Caco-2 (cell line): ENCODE measurements around the gene UBN1. TPM values are rescaled to one million over a fixed set of nuclear protein-coding genes. Genes with fewer than 3 reads are reported as not detected.

Source experiments
- BruUV-seq: library from RNA; stranded (reverse); fragments of 400-500 nt; replicated peaks from 2 replicates; lab custom pipeline; 2021; lab: Mats Ljungman, UMichigan
- CTCF ChIA-PET: fragments of 300-600 bp; sonication (Branson Sonifier 250); formaldehyde crosslinking; loops from one replicate; lab custom pipeline; 2022; ENCODE audit warnings: antibody characterized with exemption; lab: Charles Lee
- POLR2A ChIA-PET: fragments of 300-600 bp; sonication (Branson Sonifier 250); formaldehyde crosslinking; loops from one replicate; lab custom pipeline; 2022; ENCODE audit warnings: antibody characterized with exemption; lab: Charles Lee
- DNase-seq, 2 experiments: peaks; one replicate each; pipeline versions ENCODE4 v3.0.0 to v3.0.0-alpha.2; 2020 to 2022
- H3K27me3 ChIP-seq: replicated peaks from 2 replicates; pipeline ENCODE4 v1.6.0; 2011; ENCODE audit warnings: low read length; ENCODE audit not compliant: control insufficient read depth, insufficient read depth
- H3K36me3 ChIP-seq: 2 replicates; pipeline ENCODE4 v1.5.1; 2011; ENCODE audit warnings: low read length; ENCODE audit not compliant: control insufficient read depth, insufficient read depth
- H3K4me1 ChIP-seq: fragments of 250-450 bp; sonication (Bioruptor Pico); 2 replicates; pipeline ENCODE4 v1.5.1; 2020; ENCODE audit warnings: mild to moderate bottlenecking
- H3K4me3 ChIP-seq: 2 replicates; pipeline ENCODE4 v1.5.1; 2011; ENCODE audit warnings: low read depth, mild to moderate bottlenecking, control low read depth, low read length
- H3K9me3 ChIP-seq: fragments of 250-450 bp; sonication (Bioruptor Pico); 2 replicates; pipeline ENCODE4 v1.5.1; 2020; ENCODE audit warnings: mild to moderate bottlenecking, moderate library complexity
- H3K27ac Mint-ChIP-seq: one replicate; pipeline ENCODE4 v1.8.0; 2022; ENCODE audit warnings: mixed read lengths; ENCODE audit not compliant: unreplicated experiment
- H3K27me3 Mint-ChIP-seq: one replicate; pipeline ENCODE4 v1.8.0; 2022; ENCODE audit warnings: mixed read lengths; ENCODE audit not compliant: insufficient read depth, unreplicated experiment
- H3K36me3 Mint-ChIP-seq: one replicate; pipeline ENCODE4 v1.8.0; 2022; ENCODE audit warnings: mild to moderate bottlenecking, mixed read lengths; ENCODE audit not compliant: insufficient read depth, unreplicated experiment
- H3K4me1 Mint-ChIP-seq: one replicate; pipeline ENCODE4 v1.8.0; 2022; ENCODE audit warnings: low read depth, mixed read lengths; ENCODE audit not compliant: unreplicated experiment
- H3K4me3 Mint-ChIP-seq: one replicate; pipeline ENCODE4 v1.8.0; 2022; ENCODE audit warnings: mild to moderate bottlenecking, moderate library complexity, mixed read lengths; ENCODE audit not compliant: unreplicated experiment
- H3K9me3 Mint-ChIP-seq: one replicate; pipeline ENCODE4 v1.8.0; 2022; ENCODE audit warnings: mixed read lengths; ENCODE audit not compliant: unreplicated experiment
- CTCF ChIP-seq, 2 experiments: fragments of 200-600 bp in 1 of 2; IDR thresholded peaks; 1 replicate in 1 of 2; 2 replicates in 1 of 2; pipeline versions ENCODE4 v1.5.1 to v1.8.0; 2011 to 2022; ENCODE audit warnings: antibody characterized with exemption in 1 of 2, control low read depth in 1 of 2, inconsistent platforms in 1 of 2, low read depth in 1 of 2, low read length in 1 of 2, mild to moderate bottlenecking in 1 of 2, moderate library complexity in 1 of 2; ENCODE audit not compliant: insufficient read depth in 1 of 2, severe bottlenecking in 1 of 2, unreplicated experiment in 1 of 2
- intact Hi-C: fragments of 100-400 bp; cut with micrococcal nuclease; formaldehyde crosslinking; loops from one replicate; pipeline ENCODE4 v1.10.0; 2022; ENCODE audit not compliant: unreplicated experiment
- total RNA-seq: library from RNA; stranded (reverse); gene quantifications from 2 replicates; pipeline ENCODE4 v1.2.3, GENCODE V29; 2022

The UBN1 gene
- total RNA-seq, 1 experiment from 2014 or later, result 31.5 TPM

GRCh38 chr16:4828567-4829321 lies 18.5 kb upstream of the UBN1 start:
- Histone ChIP-seq H3K9me3 (no peaks in the 10 kb centered on the region), H3K36me3 (peaks cover 1% of the 10 kb centered on the region; the same call in 1 of the 2 replicates), H3K4me1 (no peaks in the 10 kb centered on the region), H3K4me3 (no peak overlapping the region), H3K27me3 (no peaks in the 10 kb centered on the region)
- H3K9me3 Mint-ChIP-seq, result no peaks in the 10 kb centered on the region
- no peak overlapping the region for H3K27ac Mint-ChIP-seq
- H3K4me1 Mint-ChIP-seq, result no peaks in the 10 kb centered on the region
- no peak for DNase-seq
- intact Hi-C loops, result no loop called here
- POLR2A ChIA-PET, result no interaction called here
- CTCF ChIA-PET, result no interaction called here
- H3K27me3 Mint-ChIP-seq, result no peaks in the 10 kb centered on the region
- no peak overlapping the region for H3K4me3 Mint-ChIP-seq
- no peak for TF ChIP-seq CTCF (IDR thresholded peaks at IDR 0.05; ENCODE audit: insufficient read depth in 1 of 2, low read depth in 1 of 2, low read length in 1 of 2, severe bottlenecking in 1 of 2, unreplicated experiment in 1 of 2)
- BruUV-seq, result no TSS peak
- H3K36me3 Mint-ChIP-seq, result peaks cover 69% of the 10 kb centered on the region

GRCh38 chr16:4830408-4830807 lies 16.9 kb upstream of the UBN1 start:
- CTCF ChIA-PET, result no interaction called here
- no TSS peak for BruUV-seq
- Mint-ChIP-seq H3K9me3 (no peaks in the 10 kb centered on the region), H3K4me1 (no peaks in the 10 kb centered on the region), H3K4me3 (no peak overlapping the region), H3K27me3 (no peaks in the 10 kb centered on the region), H3K36me3 (peaks cover 68% of the 10 kb centered on the region), H3K27ac (no peak overlapping the region)
- intact Hi-C loops, result no loop called here
- Histone ChIP-seq H3K9me3 (no peaks in the 10 kb centered on the region), H3K4me3 (no peak overlapping the region), H3K4me1 (no peaks in the 10 kb centered on the region), H3K27me3 (no peaks in the 10 kb centered on the region), H3K36me3 (peaks cover 1% of the 10 kb centered on the region; the same call in 1 of the 2 replicates)
- POLR2A ChIA-PET, result interaction anchor here (0.6 kb wide), 1 partner anchor 69 kb away, joined by 3 read pairs; no protein-coding TSS in a partner anchor
- TF ChIP-seq CTCF (IDR thresholded peaks at IDR 0.05; ENCODE audit: insufficient read depth in 1 of 2, low read depth in 1 of 2, low read length in 1 of 2, severe bottlenecking in 1 of 2, unreplicated experiment in 1 of 2), result no peak
- no peak for DNase-seq

- Mint-ChIP-seq H3K9me3 (no peaks in the 10 kb centered on the region), H3K4me3 (no peak overlapping the region), H3K4me1 (no peaks in the 10 kb centered on the region), H3K36me3 (peaks cover 71% of the 10 kb centered on the region), H3K27me3 (no peaks in the 10 kb centered on the region), H3K27ac (no peak overlapping the region)
- TF ChIP-seq CTCF (IDR thresholded peaks at IDR 0.05; ENCODE audit: insufficient read depth in 1 of 2, low read depth in 1 of 2, low read length in 1 of 2, severe bottlenecking in 1 of 2, unreplicated experiment in 1 of 2), result no peak
- H3K4me3 ChIP-seq, result no peak overlapping the region
- BruUV-seq, result no TSS peak
- POLR2A ChIA-PET, result no interaction called here
- DNase-seq, result no peak
- CTCF ChIA-PET, result no interaction called here
- H3K9me3 ChIP-seq, result no peaks in the 10 kb centered on the region
- H3K36me3 ChIP-seq, result peaks cover 1% of the 10 kb centered on the region; the same call in 1 of the 2 replicates
- intact Hi-C loops, result no loop called here
- no peaks in the 10 kb centered on the region for H3K4me1 ChIP-seq
- no peaks in the 10 kb centered on the region for H3K27me3 ChIP-seq
These were observed 15.7 kb upstream of the UBN1 start for GRCh38 chr16:4831616-4832015.
